Thyroid gland (tissue), 4 donors: ENCODE data around the gene MBNL2.

Experiments used
- POLR2A ChIP-seq, 2 donors: fragments of 450-650 bp; IDR thresholded peaks; one replicate each; pipeline ENCODE4 v1.6.1; 2017; ENCODE audit warnings: antibody characterized with exemption in 2 of 2, mild to moderate bottlenecking in 2 of 2, moderate library complexity in 1 of 2
- TF ChIP-seq, protein P1 (sequence below), 6 experiments: fragments of 200-600 bp in 3 of 6; fragments of 450-650 bp in 3 of 6; sonication (generic) in 3 of 6; IDR thresholded peaks; one replicate each; pipeline ENCODE4 v1.5.1; 2016 to 2019; ENCODE audit warnings: antibody characterized with exemption in 6 of 6, mild to moderate bottlenecking in 2 of 6, inconsistent platforms in 1 of 6, moderate library complexity in 1 of 6

DNA sequence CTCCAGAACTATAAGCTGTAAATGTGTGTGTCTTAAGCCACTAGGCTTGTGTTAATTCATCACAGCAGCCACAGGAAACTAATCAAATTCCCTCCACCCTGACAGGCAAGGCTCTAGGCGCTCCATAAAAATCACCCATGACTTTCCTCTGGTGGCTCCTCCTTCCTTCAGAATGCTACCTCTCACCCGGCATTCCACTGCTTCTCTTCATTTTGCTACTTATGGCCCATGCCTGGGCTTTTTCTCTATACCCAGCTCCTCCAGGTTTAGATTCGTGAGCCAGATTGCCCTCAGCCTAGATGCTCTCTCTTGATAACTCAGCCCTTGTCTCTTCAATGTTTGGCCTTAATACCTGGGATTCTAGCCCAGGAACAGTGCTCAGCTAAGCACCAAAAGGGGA is 36.4 kb upstream of the MBNL2 start:
- TF ChIP-seq, protein P1, sequence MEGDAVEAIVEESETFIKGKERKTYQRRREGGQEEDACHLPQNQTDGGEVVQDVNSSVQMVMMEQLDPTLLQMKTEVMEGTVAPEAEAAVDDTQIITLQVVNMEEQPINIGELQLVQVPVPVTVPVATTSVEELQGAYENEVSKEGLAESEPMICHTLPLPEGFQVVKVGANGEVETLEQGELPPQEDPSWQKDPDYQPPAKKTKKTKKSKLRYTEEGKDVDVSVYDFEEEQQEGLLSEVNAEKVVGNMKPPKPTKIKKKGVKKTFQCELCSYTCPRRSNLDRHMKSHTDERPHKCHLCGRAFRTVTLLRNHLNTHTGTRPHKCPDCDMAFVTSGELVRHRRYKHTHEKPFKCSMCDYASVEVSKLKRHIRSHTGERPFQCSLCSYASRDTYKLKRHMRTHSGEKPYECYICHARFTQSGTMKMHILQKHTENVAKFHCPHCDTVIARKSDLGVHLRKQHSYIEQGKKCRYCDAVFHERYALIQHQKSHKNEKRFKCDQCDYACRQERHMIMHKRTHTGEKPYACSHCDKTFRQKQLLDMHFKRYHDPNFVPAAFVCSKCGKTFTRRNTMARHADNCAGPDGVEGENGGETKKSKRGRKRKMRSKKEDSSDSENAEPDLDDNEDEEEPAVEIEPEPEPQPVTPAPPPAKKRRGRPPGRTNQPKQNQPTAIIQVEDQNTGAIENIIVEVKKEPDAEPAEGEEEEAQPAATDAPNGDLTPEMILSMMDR (IDR thresholded peaks at IDR 0.05) = no peak
- TF ChIP-seq POLR2A (IDR thresholded peaks at IDR 0.05) = no peak
